Liver (tissue), 9 donors: Measurements from ENCODE around the gene DPPA2. TPM values are rescaled to one million over a fixed set of nuclear protein-coding genes. Genes with fewer than 3 reads are reported as not detected.

Experiments used
- DNase-seq: peaks from one replicate; pipeline ENCODE4 v3.0.0-alpha.2; 2017; ENCODE audit warnings: low spot score
- H3K27ac ChIP-seq, 2 donors: one replicate each; pipeline ENCODE4 v1.7.0; 2013; ENCODE audit warnings: inconsistent platforms in 2 of 2, low read length in 2 of 2, control low read depth in 1 of 2, low read depth in 1 of 2, mild to moderate bottlenecking in 1 of 2
- H3K27me3 ChIP-seq, 4 donors: one replicate each; pipeline versions ENCODE4 v1.6.1 to v1.7.0; 2013; ENCODE audit warnings: low read length in 3 of 4, inconsistent platforms in 1 of 4, mild to moderate bottlenecking in 1 of 4, moderate library complexity in 1 of 4; ENCODE audit not compliant: control insufficient read depth in 4 of 4, insufficient read depth in 4 of 4
- H3K36me3 ChIP-seq, 4 donors: one replicate each; pipeline versions ENCODE4 v1.6.1 to v1.7.0; 2013; ENCODE audit warnings: low read length in 3 of 4, mild to moderate bottlenecking in 3 of 4, low read depth in 1 of 4, moderate library complexity in 1 of 4; ENCODE audit not compliant: control insufficient read depth in 4 of 4, insufficient read depth in 3 of 4
- H3K4me1 ChIP-seq, 4 donors: one replicate each; pipeline versions ENCODE4 v1.6.1 to v1.7.0; 2013; ENCODE audit warnings: low read length in 3 of 4, mild to moderate bottlenecking in 3 of 4, moderate library complexity in 1 of 4; ENCODE audit not compliant: control insufficient read depth in 4 of 4, insufficient read depth in 4 of 4
- H3K4me3 ChIP-seq, 3 donors: one replicate each; pipeline versions ENCODE4 v1.6.1 to v1.7.0; 2013; ENCODE audit warnings: low read length in 3 of 3, control low read depth in 1 of 3, low read depth in 1 of 3, mild to moderate bottlenecking in 1 of 3
- H3K9ac ChIP-seq, 2 donors: one replicate each; pipeline ENCODE4 v1.7.0; 2013; ENCODE audit warnings: low read length in 2 of 2, mild to moderate bottlenecking in 2 of 2, moderate library complexity in 2 of 2, control low read depth in 1 of 2, low read depth in 1 of 2
- H3K9me3 ChIP-seq, 4 donors: one replicate each; pipeline versions ENCODE4 v1.6.1 to v1.7.0; 2013; ENCODE audit warnings: low read length in 3 of 4; ENCODE audit not compliant: control insufficient read depth in 4 of 4
- ATF3 ChIP-seq: IDR thresholded peaks from 2 replicates; pipeline ENCODE4 v1.6.1; 2016; ENCODE audit warnings: antibody characterized with exemption
- CTCF ChIP-seq: fragments of 150-350 bp; IDR thresholded peaks from 2 replicates; pipeline ENCODE4 v1.5.1; 2017; ENCODE audit warnings: improper control_type of control experiment, low read depth, low read length; ENCODE audit not compliant: missing input control
- EGR1 ChIP-seq, 2 donors: IDR thresholded peaks; 2 replicates each; pipeline ENCODE4 v1.6.1; 2016 to 2018; ENCODE audit warnings: antibody characterized with exemption in 2 of 2, low read depth in 2 of 2
- FOXA1 ChIP-seq: IDR thresholded peaks from 2 replicates; pipeline ENCODE4 v1.6.1; 2016; ENCODE audit warnings: antibody characterized with exemption
- FOXA2 ChIP-seq: IDR thresholded peaks from 2 replicates; pipeline ENCODE4 v1.6.1; 2016; ENCODE audit warnings: antibody characterized with exemption
- GABPA ChIP-seq, 2 donors: IDR thresholded peaks in 1 of 2; conservative IDR thresholded peaks in 1 of 2; 2 replicates each; pipeline ENCODE4 v1.6.1; 2016; ENCODE audit warnings: antibody characterized with exemption in 2 of 2, mild to moderate bottlenecking in 1 of 2, moderate library complexity in 1 of 2
- HNF4A ChIP-seq, 2 donors: conservative IDR thresholded peaks; 2 replicates each; pipeline ENCODE4 v1.6.1; 2016; ENCODE audit warnings: antibody characterized with exemption in 2 of 2, mild to moderate bottlenecking in 2 of 2
- HNF4G ChIP-seq: IDR thresholded peaks from 2 replicates; pipeline ENCODE4 v1.6.1; 2016; ENCODE audit warnings: antibody characterized with exemption
- JUND ChIP-seq, 2 donors: IDR thresholded peaks; 2 replicates each; pipeline ENCODE4 v1.6.1; 2016; ENCODE audit warnings: antibody characterized with exemption in 2 of 2
- MAX ChIP-seq: IDR thresholded peaks from 2 replicates; pipeline ENCODE4 v1.6.1; 2016; ENCODE audit warnings: antibody characterized with exemption
- NR2F2 ChIP-seq: IDR thresholded peaks from 2 replicates; pipeline ENCODE4 v1.6.1; 2016; ENCODE audit warnings: antibody characterized with exemption
- RAD21 ChIP-seq, 2 donors: IDR thresholded peaks; 2 replicates each; pipeline ENCODE4 v1.6.1; 2016; ENCODE audit warnings: antibody characterized with exemption in 2 of 2, mild to moderate bottlenecking in 2 of 2
- REST ChIP-seq: IDR thresholded peaks from 2 replicates; pipeline ENCODE4 v1.6.1; 2016; ENCODE audit warnings: antibody characterized with exemption, mild to moderate bottlenecking
- RXRA ChIP-seq, 2 donors: IDR thresholded peaks; 2 replicates each; pipeline ENCODE4 v1.6.1; 2017 to 2018; ENCODE audit warnings: antibody characterized with exemption in 2 of 2, mild to moderate bottlenecking in 1 of 2
- SP1 ChIP-seq: IDR thresholded peaks from 2 replicates; pipeline ENCODE4 v1.6.1; 2018; ENCODE audit warnings: antibody characterized with exemption, mild to moderate bottlenecking
- TAF1 ChIP-seq: conservative IDR thresholded peaks from 2 replicates; pipeline ENCODE4 v1.6.1; 2016; ENCODE audit warnings: antibody characterized with exemption, mild to moderate bottlenecking
- YY1 ChIP-seq: IDR thresholded peaks from 2 replicates; pipeline ENCODE4 v1.6.1; 2016; ENCODE audit warnings: antibody characterized with exemption, mild to moderate bottlenecking
- ZBTB33 ChIP-seq: IDR thresholded peaks from 2 replicates; pipeline ENCODE4 v1.6.1; 2016; ENCODE audit warnings: antibody characterized with exemption
- WGBS: extraction: QIAGEN DNeasy Blood & Tissue Kit; methylation state at CpG from one replicate; pipeline ENCODE4 v1.1.7; 2013; 5-methylcytosine and 5-hydroxymethylcytosine counted together
- polyA plus RNA-seq, 2 donors: library from polyadenylated mRNA; stranded (reverse) in 1 of 2; unstranded in 1 of 2; fragments of 200-250 nt in 1 of 2; fragments of >200 nt in 1 of 2; fragmentation: Nextera tagmentation in 1 of 2; extraction: Ambion mirVana in 1 of 2; gene quantifications; one replicate each; pipeline versions ENCODE4 v1.2.1 to v1.2.3, GENCODE V29; 2013 to 2015
- total RNA-seq, 2 donors: library from RNA; depleted of rRNA; stranded (reverse); fragments of >200 nt; gene quantifications; one replicate each; pipeline ENCODE4 v1.2.3, GENCODE V29; 2014
- donor health status: healthy.
- donor health status: healthy.
- donor health status: healthy.
- donor health status: healthy.
- donor health status: healthy.

Gene DPPA2
- total and polyA plus RNA-seq, 4 donors = not detected

- no peak for TF ChIP-seq FOXA1
- no peak for TF ChIP-seq JUND (IDR thresholded peaks at IDR 0.05)
- no peak for TF ChIP-seq NR2F2
- TF ChIP-seq SP1 = no peak
- TF ChIP-seq ATF3 = no peak
- TF ChIP-seq GABPA (IDR thresholded peaks at IDR 0.05 in 1 of 2, conservative IDR thresholded peaks at IDR 0.05 in 1 of 2) = no peak
- TF ChIP-seq MAX = no peak
- no peak for TF ChIP-seq FOXA2
- no peak for TF ChIP-seq ZBTB33
- no peak for TF ChIP-seq HNF4G
- no peak for TF ChIP-seq RAD21 (IDR thresholded peaks at IDR 0.05)
- TF ChIP-seq TAF1 = no peak
- H3K27me3 ChIP-seq = no peaks in the 10 kb centered on the region
- no peak overlapping the region for H3K9ac ChIP-seq
- no peaks in the 10 kb centered on the region for H3K36me3 ChIP-seq
- 95% methylated on average over 7 of the region's 7 CpGs for whole genome bisulfite sequencing
- no peak overlapping the region for H3K27ac ChIP-seq
- no peak for DNase-seq
- no peak overlapping the region for H3K4me3 ChIP-seq
- peaks cover 0 to 5% (median 2%) of the 10 kb centered on the region in 4 donors for H3K4me1 ChIP-seq
- H3K9me3 ChIP-seq = no peaks in the 10 kb centered on the region
Observed at GRCh38 chr3:109330405-109330804, 14.1 kb upstream of the DPPA2 start.

GRCh38 chr3:109328202-109328601 is 11.9 kb upstream of the DPPA2 start:
- H3K27ac ChIP-seq = no peak overlapping the region
- H3K4me1 ChIP-seq = peaks cover 0 to 5% (median 2%) of the 10 kb centered on the region in 4 donors
- no peaks in the 10 kb centered on the region for H3K27me3 ChIP-seq
- no peaks in the 10 kb centered on the region for H3K9me3 ChIP-seq
- no peaks in the 10 kb centered on the region for H3K36me3 ChIP-seq
- TF ChIP-seq NR2F2 = no peak
- TF ChIP-seq RAD21 (IDR thresholded peaks at IDR 0.05) = no peak
- TF ChIP-seq RXRA (IDR thresholded peaks at IDR 0.05) = no peak
- no peak for TF ChIP-seq REST
- no peak for TF ChIP-seq ATF3
- TF ChIP-seq SP1 = no peak
- TF ChIP-seq CTCF = no peak
- TF ChIP-seq JUND (IDR thresholded peaks at IDR 0.05) = no peak
- TF ChIP-seq HNF4A (conservative IDR thresholded peaks at IDR 0.05) = no peak
- no peak for TF ChIP-seq FOXA2
- no peak for TF ChIP-seq ZBTB33
- TF ChIP-seq HNF4G = no peak
- no peak for TF ChIP-seq EGR1 (IDR thresholded peaks at IDR 0.05; ENCODE audit: low read depth in 2 of 2)
- TF ChIP-seq GABPA (IDR thresholded peaks at IDR 0.05 in 1 of 2, conservative IDR thresholded peaks at IDR 0.05 in 1 of 2) = no peak
- no peak for TF ChIP-seq FOXA1
- TF ChIP-seq MAX = no peak
- no peak for TF ChIP-seq YY1
- no peak for TF ChIP-seq TAF1
- no peak overlapping the region for H3K4me3 ChIP-seq
- whole genome bisulfite sequencing = 88% methylated on average over 3 of the region's 3 CpGs
- H3K9ac ChIP-seq = no peak overlapping the region
- DNase-seq = no peak
